Loucy (cell line): Measurements from ENCODE around the gene P3H4.
A peak's percentile ranks its signal among the peaks of the same experiment; 100 is the strongest.

ENCODE experiments used
- H2AFZ ChIP-seq: fragments of 200-600 bp; sonication (generic); 2 replicates; pipeline ENCODE4 v1.6.0; 2016; ENCODE audit warnings: antibody characterized with exemption, mild to moderate bottlenecking, low read length, moderate library complexity
- H3F3A ChIP-seq: fragments of 200-600 bp; 2 replicates; pipeline ENCODE4 v1.6.0; 2016; ENCODE audit warnings: antibody characterized with exemption, low read depth, mild to moderate bottlenecking
- H3K27me3 ChIP-seq: fragments of 200-600 bp; sonication (generic); 2 replicates; pipeline ENCODE4 v1.6.1; 2014; ENCODE audit warnings: low read length, mild to moderate bottlenecking; ENCODE audit not compliant: insufficient read depth, poor library complexity, severe bottlenecking
- H3K36me3 ChIP-seq: fragments of 200-600 bp; sonication (generic); 2 replicates; pipeline ENCODE4 v1.6.1; 2016; ENCODE audit warnings: low read length; ENCODE audit not compliant: insufficient read depth
- H3K4me1 ChIP-seq: fragments of 200-600 bp; sonication (generic); 2 replicates; pipeline ENCODE4 v1.5.1; 2014; ENCODE audit warnings: low read length, mild to moderate bottlenecking; ENCODE audit not compliant: insufficient read depth, poor library complexity, severe bottlenecking
- H3K4me2 ChIP-seq: fragments of 200-600 bp; sonication (generic); 2 replicates; pipeline ENCODE4 v1.6.0; 2014; ENCODE audit warnings: antibody characterized with exemption, low read length, low read depth, mild to moderate bottlenecking; ENCODE audit not compliant: poor library complexity, severe bottlenecking
- H3K4me3 ChIP-seq: fragments of 200-600 bp; sonication (generic); 2 replicates; pipeline ENCODE4 v1.5.1; 2014; ENCODE audit warnings: low read length, mild to moderate bottlenecking, mixed read lengths; ENCODE audit not compliant: poor library complexity, severe bottlenecking
- H3K79me2 ChIP-seq: fragments of 200-600 bp; sonication (generic); 2 replicates; pipeline ENCODE4 v1.6.1; 2014; ENCODE audit warnings: low read length; ENCODE audit not compliant: insufficient read depth
- H3K9ac ChIP-seq: fragments of 200-600 bp; sonication (generic); 2 replicates; pipeline ENCODE4 v1.6.0; 2014; ENCODE audit warnings: mild to moderate bottlenecking, low read depth, low read length, moderate library complexity; ENCODE audit not compliant: poor library complexity, severe bottlenecking
- H3K9me2 ChIP-seq: fragments of 200-600 bp; sonication (generic); replicated peaks from 2 replicates; pipeline ENCODE4 v1.6.1; 2016; ENCODE audit warnings: low read depth, low read length, mixed read lengths
- H3K9me3 ChIP-seq: fragments of 200-600 bp; sonication (generic); 2 replicates; pipeline ENCODE4 v1.6.1; 2014; ENCODE audit warnings: mild to moderate bottlenecking, antibody characterized with exemption, low read length, low read depth; ENCODE audit not compliant: insufficient read depth
- H4K20me1 ChIP-seq: fragments of 200-600 bp; sonication (generic); 2 replicates; pipeline ENCODE4 v1.6.0; 2014; ENCODE audit warnings: antibody characterized with exemption, low read length, mild to moderate bottlenecking; ENCODE audit not compliant: insufficient read depth, poor library complexity, severe bottlenecking
- CTCF ChIP-seq: fragments of 200-600 bp; sonication (generic); conservative IDR thresholded peaks from 2 replicates; pipeline ENCODE4 v1.5.1; 2014; ENCODE audit warnings: mild to moderate bottlenecking, antibody characterized with exemption, low read length
- EZH2phosphoT487 ChIP-seq: fragments of 200-600 bp; IDR thresholded peaks from 2 replicates; pipeline ENCODE4 v1.6.1; 2018; ENCODE audit warnings: antibody characterized with exemption, mild to moderate bottlenecking, moderate library complexity, borderline replicate concordance

Gene P3H4

DNA sequence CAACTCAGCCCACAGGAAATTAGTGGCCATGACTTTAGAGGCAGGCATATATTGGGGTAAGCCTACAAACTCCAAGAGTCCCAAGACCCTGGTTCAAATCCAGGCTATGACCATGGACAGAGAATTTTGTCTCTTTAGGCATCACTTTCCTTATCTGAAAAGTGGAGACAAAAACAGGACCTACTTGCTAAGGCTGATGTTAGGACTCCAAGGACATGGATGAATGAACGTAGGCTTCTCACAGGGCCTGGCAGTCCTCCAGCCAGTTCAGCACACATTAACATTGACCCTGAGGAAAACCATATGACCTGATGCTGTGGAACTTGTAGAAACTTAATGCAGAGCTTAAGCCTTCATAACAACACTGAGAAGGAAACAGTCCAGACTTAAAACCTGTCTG lies 2.4 kb upstream of the P3H4 start:
- no peaks in the 10 kb centered on the region for H3K9me3 ChIP-seq
- no peak overlapping the region for H3K4me3 ChIP-seq
- no peak overlapping the region for H3K4me2 ChIP-seq
- no peaks in the 10 kb centered on the region for H3K9me2 ChIP-seq
- H3K9ac ChIP-seq: no peak overlapping the region
- H3F3A ChIP-seq: no peaks in the 10 kb centered on the region
- H3K79me2 ChIP-seq: peaks cover 11% of the 10 kb centered on the region
- TF ChIP-seq CTCF (no peak), EZH2phosphoT487 (no peak)
- no peaks in the 10 kb centered on the region for H3K27me3 ChIP-seq
- H4K20me1 ChIP-seq: no peaks in the 10 kb centered on the region
- H3K36me3 ChIP-seq: no peaks in the 10 kb centered on the region
- no peak overlapping the region for H2AFZ ChIP-seq
- H3K4me1 ChIP-seq: peaks cover 32% of the 10 kb centered on the region

- Histone ChIP-seq H3K4me1 (peaks cover 32% of the 10 kb centered on the region), H4K20me1 (no peaks in the 10 kb centered on the region), H3K4me2 (peak overlapping the region; percentile 99), H3K36me3 (no peaks in the 10 kb centered on the region), H3K79me2 (peaks cover 11% of the 10 kb centered on the region), H3K4me3 (peak overlapping the region; percentile 83), H3K9me3 (no peaks in the 10 kb centered on the region), H3F3A (no peaks in the 10 kb centered on the region), H3K27me3 (no peaks in the 10 kb centered on the region), H2AFZ (no peak overlapping the region), H3K9ac (no peak overlapping the region), H3K9me2 (no peaks in the 10 kb centered on the region)
- TF ChIP-seq EZH2phosphoT487: no peak
- TF ChIP-seq CTCF: no peak
Measured at GRCh38 chr17:41813699-41814124, 2.0 kb upstream of the P3H4 start.

- Histone ChIP-seq H3K4me3 (peak overlapping the region; percentile 83), H3K4me1 (peaks cover 32% of the 10 kb centered on the region), H3F3A (no peaks in the 10 kb centered on the region), H3K9me3 (no peaks in the 10 kb centered on the region), H3K9ac (peak overlapping the region; percentile 75), H4K20me1 (no peaks in the 10 kb centered on the region), H3K27me3 (no peaks in the 10 kb centered on the region), H3K9me2 (no peaks in the 10 kb centered on the region), H3K4me2 (peak overlapping the region; percentile 99), H3K36me3 (no peaks in the 10 kb centered on the region), H3K79me2 (peaks cover 11% of the 10 kb centered on the region), H2AFZ (no peak overlapping the region)
- TF ChIP-seq EZH2phosphoT487 (no peak), CTCF (no peak)
Measured at GRCh38 chr17:41813152-41813680, 1.5 kb upstream of the P3H4 start.
